HepG2 (cell line): ENCODE results near the gene STAG3. TPM values are rescaled to one million over a fixed set of nuclear protein-coding genes. Genes with fewer than 3 reads are reported as not detected.

Experiments used
- ATAC-seq: fragments of 200-7000 bp; cut with Tn5 transposase; 3 replicates; pipeline ENCODE4 v1.9.1; 2020; ENCODE audit warnings: mild to moderate bottlenecking, moderate library complexity
- BruUV-seq: library from RNA; stranded (reverse); fragments of 400-500 nt; replicated peaks from 2 replicates; lab custom pipeline; 2021; lab: Mats Ljungman, UMichigan
- CTCF ChIA-PET: fragments of 300-600 bp; formaldehyde crosslinking; extraction: SDS; loops from one replicate; lab custom pipeline; 2021; ENCODE audit warnings: low total read pairs, inconsistent platforms, low intra/inter-chr PET ratio; lab: Yijun Ruan, JAX
- POLR2A ChIA-PET: fragments of 350-600 bp; sonication (Branson Sonifier 250); formaldehyde crosslinking; loops from one replicate; lab custom pipeline; 2020; ENCODE audit warnings: antibody characterized with exemption, inconsistent platforms; lab: Yijun Ruan, JAX
- DNase-seq: peaks from one replicate; pipeline ENCODE4 v3.0.0-alpha.2; 2015; ENCODE audit warnings: low spot score
- FAIRE-seq: peaks from 3 replicates; lab custom pipeline; 2011; peaks lifted over from hg19 to GRCh38; lab: Jason Lieb, UNC
- H2AFZ ChIP-seq: one replicate; pipeline ENCODE4 v1.6.1; 2011; ENCODE audit warnings: low read length, inconsistent platforms
- H3K27ac ChIP-seq: fragments of 300-600 bp; 3 replicates; pipeline ENCODE4 v1.8.0; 2011; ENCODE audit warnings: mixed run types, mild to moderate bottlenecking, mixed read lengths, low read length, inconsistent platforms; ENCODE audit not compliant: insufficient read depth; ENCODE audit errors: extremely low read length
- H3K27me3 ChIP-seq, 2 experiments: fragments of 200-600 bp in 1 of 2; 2 replicates in 1 of 2; 3 replicates in 1 of 2; pipeline versions ENCODE4 v1.6.0 to v1.8.0; 2011; ENCODE audit warnings: low read length in 2 of 2, mild to moderate bottlenecking in 2 of 2, moderate library complexity in 2 of 2, inconsistent platforms in 1 of 2; ENCODE audit not compliant: insufficient read depth in 2 of 2, control insufficient read depth in 1 of 2
- H3K36me3 ChIP-seq, 2 experiments: fragments of 200-600 bp in 1 of 2; replicated peaks in 1 of 2; 2 replicates in 1 of 2; 3 replicates in 1 of 2; pipeline versions ENCODE4 v1.5.1 to v1.8.0; 2011; ENCODE audit warnings: low read length in 2 of 2, inconsistent platforms in 1 of 2; ENCODE audit not compliant: insufficient read depth in 2 of 2, control insufficient read depth in 1 of 2
- H3K4me1 ChIP-seq: 2 replicates; pipeline ENCODE4 v1.5.1; 2012; ENCODE audit warnings: low read length, inconsistent platforms; ENCODE audit not compliant: insufficient read depth
- H3K4me2 ChIP-seq: 2 replicates; pipeline ENCODE4 v1.6.0; 2011; ENCODE audit warnings: low read depth, low read length, inconsistent platforms
- H3K4me3 ChIP-seq, 3 experiments: fragments of 200-600 bp in 1 of 3; sonication (generic), shearing (Covaris generic) in 1 of 3; replicated peaks in 1 of 3; 2 replicates each; pipeline ENCODE4 v1.5.1; 2011 to 2016; ENCODE audit warnings: low read length in 3 of 3, inconsistent platforms in 2 of 3, low read depth in 2 of 3, mild to moderate bottlenecking in 2 of 3, control low read depth in 1 of 3, mixed read lengths in 1 of 3; ENCODE audit not compliant: insufficient read depth in 1 of 3
- H3K79me2 ChIP-seq: one replicate; pipeline ENCODE4 v1.6.1; 2011; ENCODE audit warnings: low read length, inconsistent platforms; ENCODE audit not compliant: insufficient read depth
- H3K9ac ChIP-seq: 2 replicates; pipeline ENCODE4 v1.6.0; 2011; ENCODE audit warnings: mild to moderate bottlenecking, low read depth, low read length, inconsistent platforms; ENCODE audit not compliant: insufficient read depth
- H3K9me3 ChIP-seq: 2 replicates; pipeline ENCODE4 v1.5.1; 2012; ENCODE audit warnings: mild to moderate bottlenecking, low read length
- H4K20me1 ChIP-seq: 2 replicates; pipeline ENCODE4 v1.6.0; 2011; ENCODE audit warnings: inconsistent platforms, mild to moderate bottlenecking, low read length, moderate library complexity; ENCODE audit not compliant: insufficient read depth
- AGO2 ChIP-seq: fragments of 200-400 bp; formaldehyde crosslinking; optimal IDR thresholded peaks from 2 replicates; pipeline ENCODE3; 2017; ENCODE audit warnings: mild to moderate bottlenecking, low read depth, low read length, moderate library complexity
- DZIP1 ChIP-seq: sonication (generic); formaldehyde crosslinking; IDR thresholded peaks from 2 replicates; pipeline ENCODE4 v1.5.0; 2020; ENCODE audit warnings: mild to moderate bottlenecking, missing genetic modification reagents
- GLI4 ChIP-seq: sonication (generic); formaldehyde crosslinking; IDR thresholded peaks from 2 replicates; pipeline ENCODE4 v1.5.1; 2020; ENCODE audit warnings: missing genetic modification reagents, mild to moderate bottlenecking, moderate library complexity, borderline replicate concordance
- ZSCAN22 ChIP-seq: sonication (generic); formaldehyde crosslinking; IDR thresholded peaks from 2 replicates; pipeline ENCODE4 v1.4.0; 2020; ENCODE audit warnings: mild to moderate bottlenecking, missing genetic modification reagents
- WGBS: methylation state at CpG from one replicate; pipeline ENCODE4 v1.1.6; 2017; ENCODE audit warnings: low lambda C conversion rate; 5-methylcytosine and 5-hydroxymethylcytosine counted together
- in situ Hi-C: cut with HindIII; loops from 2 replicates; pipeline ENCODE4 v1.10.0; 2017; ENCODE audit warnings: low pct_unique_long_range_greater_than_20kb; ENCODE audit not compliant: extremely low pct_ligation_motif_present
- intact Hi-C: fragments of 100-400 bp; cut with micrococcal nuclease; formaldehyde crosslinking; loops from one replicate; pipeline ENCODE4 v1.10.0; 2022; ENCODE audit not compliant: unreplicated experiment
- polyA plus RNA-seq, 8 experiments: library from polyadenylated mRNA; depleted of rRNA in 3 of 8; stranded (reverse) in 7 of 8; unstranded in 1 of 8; fragments of >200 nt; fragmentation: Illumina TruSeq in 4 of 8; extraction: Trizol in 4 of 8; gene quantifications; 2 replicates each; pipeline versions ENCODE4 v1.2.1 to v1.2.3, GENCODE V29; 2011 to 2016; ENCODE audit warnings: low read depth in 4 of 8, missing spikeins in 1 of 8, mixed read lengths in 1 of 8; ENCODE audit not compliant: insufficient read depth in 1 of 8
- total RNA-seq, 5 experiments: library from RNA; depleted of rRNA; stranded (reverse); fragments of >200 nt; fragmentation: Illumina TruSeq; extraction: Trizol; gene quantifications; 2 replicates each; pipeline ENCODE4 v1.2.3, GENCODE V29; 2016; ENCODE audit warnings: low read depth in 1 of 5
- TF ChIP-seq, protein P1 (sequence below): sonication (generic); formaldehyde crosslinking; IDR thresholded peaks from 2 replicates; pipeline ENCODE4 v1.8.1; 2023; ENCODE audit warnings: mild to moderate bottlenecking, inconsistent platforms, moderate library complexity, missing genetic modification reagents, borderline replicate concordance

Gene STAG3
- total and polyA plus RNA-seq, 2 of the 13 experiments (the other 11 are each of a cell fraction or from before 2014, with no cell fraction given), result 0.09 to 0.33 TPM

DNA sequence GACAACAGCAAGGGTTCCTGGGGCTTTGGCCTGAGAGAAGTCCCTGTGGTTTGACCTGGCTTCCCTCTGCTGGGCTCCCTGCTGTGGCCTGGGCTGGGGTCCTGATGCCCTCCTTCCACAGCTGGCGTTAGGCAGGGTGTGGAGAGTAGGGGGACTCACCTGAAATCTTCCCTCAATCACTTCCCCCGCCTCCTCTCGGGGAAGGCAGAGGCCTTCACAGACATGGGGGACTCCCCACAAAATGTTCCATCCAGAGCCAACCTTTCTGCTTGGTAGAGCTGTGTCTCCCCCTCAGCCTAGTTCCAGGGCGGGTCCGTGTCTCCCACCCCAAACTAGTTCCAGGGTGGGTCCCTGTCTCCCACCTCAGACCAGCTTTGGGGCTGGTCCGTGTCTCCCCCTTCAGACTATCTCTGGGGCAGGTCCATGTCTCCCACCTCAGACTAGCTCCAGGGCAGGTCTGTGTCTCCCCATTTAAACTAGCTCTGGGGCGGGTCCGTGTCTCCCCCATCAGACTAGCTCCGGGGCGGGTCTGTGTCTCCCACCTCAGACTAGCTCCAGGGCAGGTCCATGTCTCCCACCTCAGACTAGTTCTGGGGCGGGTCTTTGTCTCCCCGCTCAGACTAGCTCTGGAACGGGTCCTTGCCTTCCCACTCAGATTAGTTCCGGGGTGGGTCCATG, 44.2 kb downstream of the STAG3 start:
- Histone ChIP-seq H3K27ac (no peak overlapping the region), H4K20me1 (no peaks in the 10 kb centered on the region), H3K36me3 (peaks cover 9 to 18% of the 10 kb centered on the region in 2 experiments; a peak in 3 of 5 replicates), H3K9me3 (no peaks in the 10 kb centered on the region), H3K4me2 (no peak overlapping the region), H3K79me2 (no peaks in the 10 kb centered on the region), H3K27me3 (no peaks in the 10 kb centered on the region), H2AFZ (no peak overlapping the region), H3K9ac (no peak overlapping the region), H3K4me1 (peaks cover 5% of the 10 kb centered on the region; the same call in 1 of the 2 replicates), H3K4me3 (no peak overlapping the region)
- CTCF ChIA-PET, result no interaction called here
- POLR2A ChIA-PET, result no interaction called here
- intact Hi-C loops, result no loop called here
- in situ Hi-C loops, result no loop called here
- 97% methylated on average over 13 of the region's 14 CpGs for WGBS
- TF ChIP-seq GLI4 (CRISPR knock-in tag) (no peak), AGO2 (no peak), ZSCAN22 (CRISPR knock-in tag) (peak; percentile 89)
- DNase-seq (no peak), ATAC-seq (no peak), FAIRE-seq (no peak)
- no TSS peak for BruUV-seq

GRCh38 chr7:100222445-100223132, 44.9 kb downstream of the STAG3 start:
- Histone ChIP-seq H3K36me3 (peaks cover 9 to 18% of the 10 kb centered on the region in 2 experiments; a peak in 3 of 5 replicates), H3K79me2 (no peaks in the 10 kb centered on the region), H3K27ac (no peak overlapping the region), H3K4me3 (no peak overlapping the region), H3K4me2 (no peak overlapping the region), H2AFZ (no peak overlapping the region), H4K20me1 (no peaks in the 10 kb centered on the region), H3K27me3 (no peaks in the 10 kb centered on the region), H3K9ac (no peak overlapping the region), H3K9me3 (no peaks in the 10 kb centered on the region), H3K4me1 (peaks cover 3% of the 10 kb centered on the region; the same call in 1 of the 2 replicates)
- no TSS peak for BruUV-seq
- no peak for DNase-seq
- FAIRE-seq, result no peak
- POLR2A ChIA-PET, result no interaction called here
- ATAC-seq, result no peak
- in situ Hi-C loops, result no loop called here
- intact Hi-C loops, result no loop called here
- CTCF ChIA-PET, result no interaction called here
- 93% methylated on average over 12 of the region's 13 CpGs for WGBS
- TF ChIP-seq DZIP1 (CRISPR knock-in tag), result no peak
- TF ChIP-seq, protein P1, sequence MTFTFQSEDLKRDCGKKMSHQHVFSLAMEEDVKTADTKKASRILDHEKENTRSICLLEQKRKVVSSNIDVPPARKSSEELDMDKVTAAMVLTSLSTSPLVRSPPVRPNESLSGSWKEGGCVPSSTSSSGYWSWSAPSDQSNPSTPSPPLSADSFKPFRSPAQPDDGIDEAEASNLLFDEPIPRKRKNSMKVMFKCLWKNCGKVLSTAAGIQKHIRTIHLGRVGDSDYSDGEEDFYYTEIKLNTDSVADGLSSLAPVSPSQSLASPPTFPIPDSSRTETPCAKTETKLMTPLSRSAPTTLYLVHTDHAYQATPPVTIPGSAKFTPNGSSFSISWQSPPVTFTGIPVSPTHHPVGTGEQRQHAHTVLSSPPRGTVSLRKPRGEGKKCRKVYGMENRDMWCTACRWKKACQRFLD (CRISPR knock-in tag), result no peak
